Neural cell (in vitro differentiated cells): ENCODE results near the gene INO80. TPM values are rescaled to one million over a fixed set of nuclear protein-coding genes. Genes with fewer than 3 reads are reported as not detected.

Experiments used
- H2AFZ ChIP-seq: fragments of 200-600, 300-800 bp; sonication (generic), shearing (Covaris generic); 2 replicates; pipeline ENCODE4 v1.6.0; 2014; ENCODE audit warnings: low read depth, mild to moderate bottlenecking, antibody characterized with exemption, low read length, moderate library complexity
- H3F3A ChIP-seq: fragments of 200-600 bp; shearing (Covaris generic); 2 replicates; pipeline ENCODE4 v1.6.1; 2016; ENCODE audit warnings: mild to moderate bottlenecking, moderate library complexity, mixed read lengths, antibody characterized with exemption, low read length; ENCODE audit not compliant: insufficient read depth, poor library complexity, severe bottlenecking
- H3K27ac ChIP-seq: fragments of 200-600, 300-800 bp; sonication (generic), shearing (Covaris generic); 2 replicates; pipeline ENCODE4 v1.5.1; 2014; ENCODE audit warnings: mild to moderate bottlenecking, low read length, moderate library complexity
- H3K27me3 ChIP-seq: fragments of 300-800, 200-600 bp; sonication (generic), shearing (Covaris generic); 2 replicates; pipeline ENCODE4 v1.6.0; 2014; ENCODE audit warnings: mild to moderate bottlenecking, low read depth, low read length, moderate library complexity; ENCODE audit not compliant: insufficient read depth
- H3K36me3 ChIP-seq: fragments of 300-800, 200-600 bp; sonication (generic), shearing (Covaris generic); 2 replicates; pipeline ENCODE4 v1.5.1; 2014; ENCODE audit warnings: mild to moderate bottlenecking, antibody characterized with exemption, low read length, moderate library complexity; ENCODE audit not compliant: insufficient read depth
- H3K4me2 ChIP-seq: fragments of 300-800, 200-600 bp; sonication (generic), shearing (Covaris generic); 2 replicates; pipeline ENCODE4 v1.6.0; 2014; ENCODE audit warnings: mild to moderate bottlenecking, low read length
- H3K4me3 ChIP-seq: fragments of 300-800, 200-600 bp; sonication (generic), shearing (Covaris generic); 2 replicates; pipeline ENCODE4 v1.5.1; 2014; ENCODE audit warnings: mild to moderate bottlenecking, low read length, moderate library complexity
- H3K79me2 ChIP-seq: fragments of 200-600 bp; shearing (Covaris generic); replicated peaks from 2 replicates; pipeline ENCODE4 v1.6.0; 2014; ENCODE audit warnings: mild to moderate bottlenecking, low read length, moderate library complexity; ENCODE audit not compliant: insufficient read depth
- H3K9ac ChIP-seq: fragments of 300-800, 200-600 bp; sonication (generic), shearing (Covaris generic); 2 replicates; pipeline ENCODE4 v1.6.1; 2016; ENCODE audit warnings: mild to moderate bottlenecking, low read length, mixed read lengths
- H3K9me2 ChIP-seq: fragments of 200-600 bp; shearing (Covaris generic); 2 replicates; pipeline ENCODE4 v1.6.1; 2016; ENCODE audit warnings: mild to moderate bottlenecking, low read length, mixed read lengths; ENCODE audit not compliant: insufficient read depth
- H3K9me3 ChIP-seq: fragments of 200-600, 300-800 bp; sonication (generic), shearing (Covaris generic); 2 replicates; pipeline ENCODE4 v1.6.1; 2016; ENCODE audit warnings: mild to moderate bottlenecking, mixed run types, low read length, moderate library complexity, mixed read lengths
- H4K20me1 ChIP-seq: fragments of 200-600 bp; shearing (Covaris generic); 2 replicates; pipeline ENCODE4 v1.6.1; 2016; ENCODE audit warnings: mild to moderate bottlenecking, mixed run types; ENCODE audit not compliant: insufficient read depth
- CTCF ChIP-seq: fragments of 450-650 bp; IDR thresholded peaks from 2 replicates; pipeline ENCODE4 v1.5.1; 2014; ENCODE audit warnings: antibody characterized with exemption, mild to moderate bottlenecking, moderate library complexity; ENCODE audit not compliant: poor library complexity, severe bottlenecking
- EP300 ChIP-seq: fragments of 450-650 bp; conservative IDR thresholded peaks from 2 replicates; pipeline ENCODE4 v1.6.1; 2014; ENCODE audit warnings: antibody characterized with exemption, mild to moderate bottlenecking, moderate library complexity; ENCODE audit not compliant: poor library complexity, severe bottlenecking
- EZH2 ChIP-seq: fragments of 200-600, 300-800 bp; shearing (Covaris generic), sonication (generic); IDR thresholded peaks from 2 replicates; pipeline ENCODE4 v1.6.1; 2014; ENCODE audit warnings: antibody characterized with exemption, low read length, borderline replicate concordance, mild to moderate bottlenecking; ENCODE audit not compliant: insufficient read depth, poor library complexity, severe bottlenecking
- MXI1 ChIP-seq: fragments of 450-650 bp; conservative IDR thresholded peaks from 2 replicates; pipeline ENCODE4 v1.6.1; 2014; ENCODE audit warnings: antibody characterized with exemption, mild to moderate bottlenecking; ENCODE audit not compliant: poor library complexity, severe bottlenecking
- POLR2AphosphoS5 ChIP-seq: IDR thresholded peaks from 2 replicates; pipeline ENCODE4 v1.6.1; 2012
- RAD21 ChIP-seq: fragments of 450-650 bp; conservative IDR thresholded peaks from 2 replicates; pipeline ENCODE4 v1.6.1; 2014; ENCODE audit warnings: antibody characterized with exemption, mild to moderate bottlenecking, moderate library complexity
- SMC3 ChIP-seq: fragments of 450-650 bp; conservative IDR thresholded peaks from 2 replicates; pipeline ENCODE4 v1.6.1; 2014; ENCODE audit warnings: antibody characterized with exemption, mild to moderate bottlenecking, moderate library complexity; ENCODE audit not compliant: poor library complexity
- TAF1 ChIP-seq: IDR thresholded peaks from 2 replicates; pipeline ENCODE4 v1.6.1; 2012; ENCODE audit warnings: low read depth
- polyA plus RNA-seq: library from polyadenylated mRNA; depleted of rRNA; stranded (reverse); fragments of >200 nt; gene quantifications from 2 replicates; pipeline ENCODE4 v1.2.3, GENCODE V29; 2014
- TF ChIP-seq, protein P1 (sequence below): IDR thresholded peaks from 2 replicates; pipeline ENCODE4 v1.6.1; 2012; ENCODE audit warnings: borderline replicate concordance

The INO80 gene
- polyA plus RNA-seq, 1 donor from 2014 or later, result 8.4 TPM

GRCh38 chr15:40976819-40977218 lies 139.3 kb downstream of the INO80 start:
- no peak overlapping the region for H3K9ac ChIP-seq
- no peaks in the 10 kb centered on the region for H3K9me2 ChIP-seq
- no peak for TF ChIP-seq CTCF
- TF ChIP-seq RAD21, result no peak
- no peak for TF ChIP-seq EZH2
- no peak for TF ChIP-seq POLR2AphosphoS5
- no peak for TF ChIP-seq EP300
- TF ChIP-seq, protein P1, sequence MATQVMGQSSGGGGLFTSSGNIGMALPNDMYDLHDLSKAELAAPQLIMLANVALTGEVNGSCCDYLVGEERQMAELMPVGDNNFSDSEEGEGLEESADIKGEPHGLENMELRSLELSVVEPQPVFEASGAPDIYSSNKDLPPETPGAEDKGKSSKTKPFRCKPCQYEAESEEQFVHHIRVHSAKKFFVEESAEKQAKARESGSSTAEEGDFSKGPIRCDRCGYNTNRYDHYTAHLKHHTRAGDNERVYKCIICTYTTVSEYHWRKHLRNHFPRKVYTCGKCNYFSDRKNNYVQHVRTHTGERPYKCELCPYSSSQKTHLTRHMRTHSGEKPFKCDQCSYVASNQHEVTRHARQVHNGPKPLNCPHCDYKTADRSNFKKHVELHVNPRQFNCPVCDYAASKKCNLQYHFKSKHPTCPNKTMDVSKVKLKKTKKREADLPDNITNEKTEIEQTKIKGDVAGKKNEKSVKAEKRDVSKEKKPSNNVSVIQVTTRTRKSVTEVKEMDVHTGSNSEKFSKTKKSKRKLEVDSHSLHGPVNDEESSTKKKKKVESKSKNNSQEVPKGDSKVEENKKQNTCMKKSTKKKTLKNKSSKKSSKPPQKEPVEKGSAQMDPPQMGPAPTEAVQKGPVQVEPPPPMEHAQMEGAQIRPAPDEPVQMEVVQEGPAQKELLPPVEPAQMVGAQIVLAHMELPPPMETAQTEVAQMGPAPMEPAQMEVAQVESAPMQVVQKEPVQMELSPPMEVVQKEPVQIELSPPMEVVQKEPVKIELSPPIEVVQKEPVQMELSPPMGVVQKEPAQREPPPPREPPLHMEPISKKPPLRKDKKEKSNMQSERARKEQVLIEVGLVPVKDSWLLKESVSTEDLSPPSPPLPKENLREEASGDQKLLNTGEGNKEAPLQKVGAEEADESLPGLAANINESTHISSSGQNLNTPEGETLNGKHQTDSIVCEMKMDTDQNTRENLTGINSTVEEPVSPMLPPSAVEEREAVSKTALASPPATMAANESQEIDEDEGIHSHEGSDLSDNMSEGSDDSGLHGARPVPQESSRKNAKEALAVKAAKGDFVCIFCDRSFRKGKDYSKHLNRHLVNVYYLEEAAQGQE, result no peak
- TF ChIP-seq TAF1, result no peak
- TF ChIP-seq MXI1, result no peak
- no peak for TF ChIP-seq SMC3
- H3K79me2 ChIP-seq, result no peaks in the 10 kb centered on the region
- no peaks in the 10 kb centered on the region for H4K20me1 ChIP-seq
- no peak overlapping the region for H3K4me2 ChIP-seq
- H3K9me3 ChIP-seq, result no peaks in the 10 kb centered on the region
- H3K36me3 ChIP-seq, result peaks cover 3% of the 10 kb centered on the region
- H2AFZ ChIP-seq, result no peak overlapping the region
- H3K4me3 ChIP-seq, result no peak overlapping the region
- no peaks in the 10 kb centered on the region for H3F3A ChIP-seq
- no peaks in the 10 kb centered on the region for H3K27me3 ChIP-seq
- H3K27ac ChIP-seq, result no peak overlapping the region

DNA sequence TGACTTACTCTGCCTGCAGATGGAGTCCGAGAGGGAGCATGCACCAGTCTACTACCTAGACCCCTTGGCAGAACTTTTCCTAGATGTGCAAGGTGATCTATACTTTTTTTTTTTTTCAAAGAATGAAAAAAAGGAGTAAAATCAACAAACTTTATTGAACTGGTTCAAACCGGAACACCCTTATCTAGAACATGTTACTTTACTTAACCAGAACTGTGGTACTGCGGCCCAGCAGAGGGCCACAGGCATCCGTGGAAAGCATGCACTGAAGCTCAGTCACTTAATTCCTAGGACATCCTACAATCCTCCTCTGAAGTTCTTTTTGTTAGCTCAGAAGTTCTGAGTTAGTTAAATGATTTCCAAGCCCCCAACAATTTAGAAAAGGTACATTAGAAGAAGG lies 141.2 kb downstream of the INO80 start:
- no peaks in the 10 kb centered on the region for H3K36me3 ChIP-seq
- H3K27me3 ChIP-seq, result no peaks in the 10 kb centered on the region

More for the DNA sequence above, 141.2 kb downstream of the INO80 start:
- Histone ChIP-seq H3K79me2 (no peaks in the 10 kb centered on the region), H4K20me1 (no peaks in the 10 kb centered on the region), H3K9ac (no peak overlapping the region), H3F3A (no peaks in the 10 kb centered on the region), H3K27ac (no peak overlapping the region), H2AFZ (no peak overlapping the region), H3K9me2 (no peaks in the 10 kb centered on the region), H3K4me3 (no peak overlapping the region), H3K9me3 (no peaks in the 10 kb centered on the region), H3K4me2 (no peak overlapping the region)
- TF ChIP-seq EZH2, result no peak
- TF ChIP-seq RAD21, result no peak
- no peak for TF ChIP-seq POLR2AphosphoS5
- TF ChIP-seq, protein P1, result no peak
- no peak for TF ChIP-seq SMC3
- no peak for TF ChIP-seq MXI1
- TF ChIP-seq EP300, result no peak
- no peak for TF ChIP-seq CTCF
- no peak for TF ChIP-seq TAF1
